GM10266 (cell line): ENCODE data around the gene PPP1R14B.
"Not testable (repeated sequence)": the region's sequence is repeated elsewhere in the genome, so short reads cannot be mapped to it uniquely, and the experiment has no call there.

Source experiments
- DNase-seq: peaks from one replicate; pipeline ENCODE4 v3.0.0; 2012; ENCODE audit errors: extremely low spot score
- TF ChIP-seq, protein P1 (sequence below): IDR thresholded peaks from 2 replicates; pipeline ENCODE4 v1.5.1; 2012; ENCODE audit warnings: mild to moderate bottlenecking, low read depth; ENCODE audit not compliant: control insufficient read depth, insufficient read depth; ENCODE audit errors: missing control alignments

PPP1R14B gene

DNA sequence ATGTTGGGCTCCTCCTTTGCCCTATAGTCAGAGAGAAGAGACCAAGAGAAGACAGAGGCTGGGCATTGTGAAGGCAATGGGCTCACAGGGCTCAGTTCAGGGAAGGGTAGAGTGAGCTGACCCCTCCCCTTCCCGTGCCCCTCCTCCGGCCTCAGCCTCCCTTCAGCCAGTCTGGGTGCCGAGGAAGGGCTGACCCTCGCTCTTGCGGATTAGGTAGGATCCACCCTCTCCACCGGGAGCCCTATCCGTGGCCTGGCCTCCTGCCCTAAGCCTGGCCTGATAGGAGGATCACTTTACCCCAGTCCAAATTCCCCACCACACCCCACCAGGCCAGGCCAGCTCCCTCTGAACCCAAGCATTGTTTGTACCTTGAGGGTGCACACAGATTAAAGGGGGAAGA is 1.8 kb upstream of the PPP1R14B start:
- DNase-seq, result no peak
- TF ChIP-seq, protein P1, sequence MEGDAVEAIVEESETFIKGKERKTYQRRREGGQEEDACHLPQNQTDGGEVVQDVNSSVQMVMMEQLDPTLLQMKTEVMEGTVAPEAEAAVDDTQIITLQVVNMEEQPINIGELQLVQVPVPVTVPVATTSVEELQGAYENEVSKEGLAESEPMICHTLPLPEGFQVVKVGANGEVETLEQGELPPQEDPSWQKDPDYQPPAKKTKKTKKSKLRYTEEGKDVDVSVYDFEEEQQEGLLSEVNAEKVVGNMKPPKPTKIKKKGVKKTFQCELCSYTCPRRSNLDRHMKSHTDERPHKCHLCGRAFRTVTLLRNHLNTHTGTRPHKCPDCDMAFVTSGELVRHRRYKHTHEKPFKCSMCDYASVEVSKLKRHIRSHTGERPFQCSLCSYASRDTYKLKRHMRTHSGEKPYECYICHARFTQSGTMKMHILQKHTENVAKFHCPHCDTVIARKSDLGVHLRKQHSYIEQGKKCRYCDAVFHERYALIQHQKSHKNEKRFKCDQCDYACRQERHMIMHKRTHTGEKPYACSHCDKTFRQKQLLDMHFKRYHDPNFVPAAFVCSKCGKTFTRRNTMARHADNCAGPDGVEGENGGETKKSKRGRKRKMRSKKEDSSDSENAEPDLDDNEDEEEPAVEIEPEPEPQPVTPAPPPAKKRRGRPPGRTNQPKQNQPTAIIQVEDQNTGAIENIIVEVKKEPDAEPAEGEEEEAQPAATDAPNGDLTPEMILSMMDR, result no peak

DNA sequence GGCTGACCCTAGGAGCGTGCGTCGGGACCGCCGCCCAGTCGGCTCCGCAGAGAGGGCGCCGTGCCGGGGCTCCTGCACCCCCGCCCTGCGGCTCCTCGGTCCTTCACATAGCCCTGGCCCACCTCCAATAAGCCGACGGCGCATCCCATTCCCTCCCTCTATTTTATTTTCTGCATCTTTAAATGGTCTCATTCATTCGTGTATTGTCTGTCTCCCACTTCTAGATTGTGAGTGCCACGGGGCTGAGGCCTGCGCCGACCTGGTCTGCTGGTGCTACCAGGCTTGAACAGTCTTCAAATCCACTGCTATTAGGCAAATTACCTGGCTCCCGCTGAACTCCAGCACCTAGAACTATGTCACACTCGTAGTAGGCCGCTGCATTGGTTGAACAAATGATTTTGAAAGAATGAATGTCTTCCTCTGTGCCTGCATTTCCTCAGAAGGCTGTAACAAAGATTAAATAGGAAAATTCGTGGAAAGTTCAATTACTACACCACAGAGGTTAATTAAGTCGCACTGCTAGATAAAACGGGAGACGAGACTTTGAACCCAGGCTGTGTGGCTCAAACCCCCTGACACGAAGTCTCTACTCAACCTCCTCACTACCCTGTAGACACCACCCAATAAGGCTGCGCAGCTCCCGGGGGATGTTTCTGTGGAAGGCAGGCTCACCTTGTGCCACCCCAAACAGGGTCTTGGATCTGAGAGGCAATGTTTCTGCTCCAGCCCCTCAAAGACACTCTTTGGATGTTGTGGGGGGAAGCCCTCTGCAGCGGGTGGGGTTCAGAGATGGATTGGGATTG is 1.2 kb upstream of the PPP1R14B start:
- TF ChIP-seq, protein P1, result no peak
- DNase-seq, result no peak

DNA sequence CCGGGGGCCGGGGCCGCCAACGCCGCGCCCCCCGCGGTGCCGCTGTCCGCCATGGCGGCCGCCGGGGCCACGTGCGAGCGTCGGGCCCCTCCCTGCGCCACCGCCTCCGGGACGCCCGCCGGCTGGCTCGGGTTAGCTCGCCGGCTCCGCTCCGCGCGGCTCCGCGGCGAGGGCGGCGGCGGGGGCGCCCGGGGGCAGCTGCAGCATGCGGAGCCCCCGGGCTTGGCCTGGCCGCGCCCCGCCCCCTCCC is 197 bp downstream of the PPP1R14B start:
- DNase-seq, result not testable (repeated sequence)

DNA sequence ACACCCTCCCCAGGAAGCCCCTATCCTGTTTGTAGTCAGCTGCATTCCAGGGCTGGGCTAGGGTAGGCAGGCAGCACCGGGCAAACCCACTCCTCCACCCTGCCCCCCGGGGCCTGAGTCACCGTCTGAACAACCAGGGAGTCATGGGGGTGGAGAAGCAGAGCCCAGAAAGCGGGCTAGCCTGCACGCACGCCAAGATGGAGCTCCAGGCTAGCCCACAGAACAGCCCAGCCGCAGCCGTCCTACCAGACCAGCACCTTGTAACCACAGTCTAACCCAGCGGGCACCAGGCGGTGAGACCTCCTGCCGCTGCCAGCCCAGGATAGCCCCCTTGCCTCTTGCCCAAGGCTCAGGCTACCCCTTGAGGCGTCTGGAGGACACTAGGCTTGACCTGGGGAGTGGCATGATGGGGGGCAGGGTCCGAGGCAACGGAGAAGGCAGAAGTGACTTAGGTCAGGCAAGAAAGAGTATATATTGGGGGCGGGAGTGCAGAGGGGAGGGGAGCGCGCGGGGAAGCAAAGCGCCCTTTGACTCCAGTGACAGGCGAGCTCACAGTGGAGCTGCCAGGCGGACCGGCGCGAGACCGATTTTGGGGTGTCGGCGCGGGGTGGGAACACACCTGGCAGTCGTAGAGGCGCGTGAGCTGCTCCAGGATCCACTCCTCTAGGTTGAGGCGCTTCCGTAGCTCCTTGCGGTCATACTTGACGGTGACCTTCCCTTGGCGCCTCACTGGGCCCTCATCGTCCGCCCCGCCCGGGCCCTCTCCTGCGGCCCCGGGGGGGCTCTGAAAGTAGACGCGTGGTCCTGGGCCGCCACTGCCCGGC is 734 bp downstream of the PPP1R14B start:
- no peak for DNase-seq

DNA sequence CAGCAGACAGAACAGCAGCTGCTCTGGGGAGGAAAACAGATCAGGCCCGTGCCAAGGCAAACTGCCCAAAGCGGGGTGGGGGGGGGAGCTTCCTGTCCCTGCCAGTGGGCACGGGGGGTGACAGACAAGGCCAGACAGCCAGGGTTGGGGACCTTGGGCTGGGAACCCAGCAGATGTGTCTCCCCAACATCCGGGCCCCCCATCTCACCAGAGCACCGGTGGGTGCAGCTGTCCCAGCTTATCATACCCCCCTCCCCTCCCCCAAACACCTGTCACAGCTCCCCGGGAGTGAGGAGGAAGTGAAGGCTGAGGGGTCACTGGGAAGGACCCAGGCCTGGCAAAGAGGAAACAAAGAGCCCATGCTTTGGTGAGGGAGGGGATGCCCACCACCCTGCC is 1.3 kb downstream of the PPP1R14B start:
- DNase-seq, result no peak
- TF ChIP-seq, protein P1, result no peak

More for the DNA sequence above, 734 bp downstream of the PPP1R14B start:
- TF ChIP-seq, protein P1, result no peak

DNA sequence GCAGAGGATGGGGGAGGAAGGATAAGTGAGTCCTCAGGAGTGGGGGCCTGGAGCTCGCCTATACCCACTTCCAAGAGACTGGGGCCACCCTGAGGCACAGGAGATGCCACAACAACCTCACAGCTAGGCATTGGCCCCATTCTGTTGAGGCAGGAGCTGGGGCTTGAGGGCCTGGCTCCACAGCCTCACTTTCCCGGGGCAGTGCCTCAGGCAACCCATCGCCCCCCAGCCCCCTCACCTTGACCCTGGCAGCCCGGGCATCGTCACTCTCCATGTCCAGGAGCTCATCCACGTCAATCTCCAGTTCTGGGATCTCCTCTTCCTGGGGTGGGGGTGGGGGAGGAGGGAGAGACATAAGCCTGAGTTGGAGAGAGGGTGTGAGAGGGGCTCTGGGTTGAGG is 1.8 kb downstream of the PPP1R14B start:
- no peak for DNase-seq
- TF ChIP-seq, protein P1, result no peak

DNA sequence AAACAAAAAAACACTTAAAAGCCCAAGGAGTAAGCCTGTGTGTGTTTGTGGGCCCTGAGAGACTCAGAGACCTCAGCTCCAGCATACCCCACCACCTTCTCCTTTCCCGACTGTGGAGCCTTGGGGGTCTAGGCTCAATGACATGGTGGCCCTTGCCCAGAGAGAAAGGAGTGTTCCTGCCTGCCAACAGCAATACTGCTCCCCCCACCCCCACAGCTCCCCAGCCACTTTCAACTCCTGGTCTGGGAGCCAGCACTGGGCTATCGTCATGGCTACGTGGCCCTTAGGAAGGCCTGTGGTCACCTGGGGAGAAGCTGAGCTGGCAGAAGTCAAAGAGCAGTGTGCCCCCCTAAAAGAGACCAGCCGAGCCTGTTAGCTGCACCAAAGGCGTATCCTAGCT is 2.6 kb downstream of the PPP1R14B start:
- DNase-seq, result no peak

More for the DNA sequence above, 2.6 kb downstream of the PPP1R14B start:
- TF ChIP-seq, protein P1, result no peak
